ENCODE data around the gene CFI. TPM values are rescaled to one million over a fixed set of nuclear protein-coding genes. Genes with fewer than 3 reads are reported as not detected.

The CFI gene
- total and polyA plus RNA-seq, 9 of the 15 experiments (the other 6 are each of a cell fraction or from before 2014, with no cell fraction given): 0.30 to 8.4 (median 0.95) TPM

DNA sequence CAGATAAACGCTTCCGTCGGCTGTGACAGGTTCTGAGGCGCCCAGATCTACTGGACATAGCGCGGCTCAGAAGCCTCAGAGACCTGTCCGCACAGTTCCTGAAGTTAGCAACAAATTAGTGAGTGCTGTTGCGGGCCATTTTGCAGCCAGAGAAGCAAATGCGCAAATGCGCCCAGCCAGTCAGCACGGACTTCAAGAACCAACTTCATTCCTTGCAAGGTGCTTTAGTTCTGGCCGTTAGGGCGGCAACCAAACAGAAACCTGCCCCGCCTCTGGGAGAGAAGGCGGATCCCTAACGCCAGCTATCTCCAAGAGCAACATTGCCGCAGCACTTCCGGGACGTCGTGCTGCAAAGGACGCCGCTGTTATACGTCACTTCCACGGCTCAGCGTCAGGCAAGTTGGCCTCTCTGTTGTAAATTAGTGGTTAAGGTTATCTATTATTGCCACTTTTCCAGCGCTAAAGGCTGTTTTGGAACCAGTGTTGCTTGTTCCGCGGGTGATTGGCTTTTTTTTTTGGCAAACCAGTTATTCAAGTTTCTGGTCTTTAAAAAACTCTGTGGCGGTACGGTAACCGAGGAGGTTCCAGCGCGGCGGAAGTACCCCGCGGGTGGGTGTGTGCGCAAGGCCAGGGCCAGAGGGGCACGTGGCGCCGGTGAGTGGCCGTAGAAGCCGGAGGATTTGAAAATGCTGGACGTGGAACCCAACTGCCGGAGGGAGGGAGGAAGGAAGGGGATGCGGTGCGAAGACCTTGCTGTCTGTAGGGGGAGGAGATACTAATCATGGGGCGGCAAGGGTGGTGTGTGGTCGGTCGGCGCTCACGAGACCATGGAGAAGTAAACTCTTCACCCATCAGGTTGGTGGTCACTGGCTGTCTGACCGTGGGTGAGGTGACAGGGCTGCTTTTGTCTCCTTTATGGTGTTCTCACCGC is 13.6 kb upstream of the CFI start, which contains the start of gene GAR1 (continued):
- no peak for TF ChIP-seq MBD1 (CRISPR knock-in tag; IDR thresholded peaks at IDR 0.05)
- TF ChIP-seq NCOA2 (IDR thresholded peaks at IDR 0.05; ENCODE audit: partially characterized antibody in 2 of 2): no peak
- TF ChIP-seq ZKSCAN3 (CRISPR knock-in tag; IDR thresholded peaks at IDR 0.05): no peak
- no peak for TF ChIP-seq ZNF696 (CRISPR knock-in tag; conservative IDR thresholded peaks at IDR 0.05)
- TF ChIP-seq CCNT2 (IDR thresholded peaks at IDR 0.05; ENCODE audit: borderline replicate concordance, extremely low read depth, insufficient read length, low read depth, low read length): no peak
- TF ChIP-seq, protein P1, sequence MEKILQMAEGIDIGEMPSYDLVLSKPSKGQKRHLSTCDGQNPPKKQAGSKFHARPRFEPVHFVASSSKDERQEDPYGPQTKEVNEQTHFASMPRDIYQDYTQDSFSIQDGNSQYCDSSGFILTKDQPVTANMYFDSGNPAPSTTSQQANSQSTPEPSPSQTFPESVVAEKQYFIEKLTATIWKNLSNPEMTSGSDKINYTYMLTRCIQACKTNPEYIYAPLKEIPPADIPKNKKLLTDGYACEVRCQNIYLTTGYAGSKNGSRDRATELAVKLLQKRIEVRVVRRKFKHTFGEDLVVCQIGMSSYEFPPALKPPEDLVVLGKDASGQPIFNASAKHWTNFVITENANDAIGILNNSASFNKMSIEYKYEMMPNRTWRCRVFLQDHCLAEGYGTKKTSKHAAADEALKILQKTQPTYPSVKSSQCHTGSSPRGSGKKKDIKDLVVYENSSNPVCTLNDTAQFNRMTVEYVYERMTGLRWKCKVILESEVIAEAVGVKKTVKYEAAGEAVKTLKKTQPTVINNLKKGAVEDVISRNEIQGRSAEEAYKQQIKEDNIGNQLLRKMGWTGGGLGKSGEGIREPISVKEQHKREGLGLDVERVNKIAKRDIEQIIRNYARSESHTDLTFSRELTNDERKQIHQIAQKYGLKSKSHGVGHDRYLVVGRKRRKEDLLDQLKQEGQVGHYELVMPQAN (IDR thresholded peaks at IDR 0.05; ENCODE audit: borderline replicate concordance): peak; percentile 100
- 0 out of 2 replicates have a peak, but pooled peaks have one; percentile 45 for TF ChIP-seq CHCHD3 (CRISPR knock-in tag; IDR thresholded peaks at IDR 0.05)
- no peak for TF ChIP-seq ZNF121 (CRISPR knock-in tag; conservative IDR thresholded peaks at IDR 0.05)
- no peak for TF ChIP-seq TCFL5 (CRISPR knock-in tag; conservative IDR thresholded peaks at IDR 0.05)
- TF ChIP-seq ZNF232 (CRISPR knock-in tag; IDR thresholded peaks at IDR 0.05): no peak
- TF ChIP-seq ZBTB11 (CRISPR knock-in tag; IDR thresholded peaks at IDR 0.05): peak in 1 of 3 experiments; percentile 89; a peak in 2 of 6 replicates
- no peak for TF ChIP-seq ZSCAN29 (IDR thresholded peaks at IDR 0.05)
- no peak for TF ChIP-seq MEF2D (tag; conservative IDR thresholded peaks at IDR 0.05; ENCODE audit: low read depth)
- TF ChIP-seq TEAD2 (tag; IDR thresholded peaks at IDR 0.05): no peak
- TF ChIP-seq, protein P2, sequence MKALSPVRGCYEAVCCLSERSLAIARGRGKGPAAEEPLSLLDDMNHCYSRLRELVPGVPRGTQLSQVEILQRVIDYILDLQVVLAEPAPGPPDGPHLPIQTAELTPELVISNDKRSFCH (CRISPR knock-in tag; IDR thresholded peaks at IDR 0.05): no peak
- TF ChIP-seq, protein P2 (tag; IDR thresholded peaks at IDR 0.05): no peak
- TF ChIP-seq SRSF9 (IDR thresholded peaks at IDR 0.05; ENCODE audit: borderline replicate concordance, low read depth, low read length): no peak
- TF ChIP-seq POLR3A (IDR thresholded peaks at IDR 0.05; ENCODE audit: borderline replicate concordance, extremely low read depth, insufficient read depth, insufficient read length): no peak
- TF ChIP-seq MCM7 (IDR thresholded peaks at IDR 0.05): no peak
- TF ChIP-seq ZNF445 (CRISPR knock-in tag; IDR thresholded peaks at IDR 0.05; ENCODE audit: low read depth): no peak

Measured in K562 (cell line).